GM23338 (cell line): ENCODE measurements around the gene LIX1. TPM values are rescaled to one million over a fixed set of nuclear protein-coding genes. Genes with fewer than 3 reads are reported as not detected.

Source experiments
- ATAC-seq: fragments of 200-7000 bp; cut with Tn5 transposase; 3 replicates; pipeline ENCODE4 v1.9.1; 2020
- DNase-seq: peaks from one replicate; pipeline ENCODE4 v3.0.0-alpha.2; 2015; ENCODE audit warnings: low spot score
- H2AFZ ChIP-seq: fragments of 200-600 bp; sonication (generic); 2 replicates; pipeline ENCODE4 v1.8.0; 2016; ENCODE audit warnings: antibody characterized with exemption, mild to moderate bottlenecking, moderate library complexity
- H3F3A ChIP-seq: fragments of 200-600 bp; sonication (generic); replicated peaks from 2 replicates; pipeline ENCODE4 v1.8.0; 2017; ENCODE audit warnings: antibody characterized with exemption, mixed run types, low read depth
- H3K27ac ChIP-seq: fragments of 200-600 bp; sonication (generic); 2 replicates; pipeline ENCODE4 v1.6.1; 2016; ENCODE audit warnings: low read depth
- H3K27me3 ChIP-seq: fragments of 200-600 bp; sonication (generic); 2 replicates; pipeline ENCODE4 v1.8.0; 2016; ENCODE audit warnings: mild to moderate bottlenecking, mixed run types, moderate library complexity; ENCODE audit not compliant: insufficient read depth
- H3K36me3 ChIP-seq: fragments of 200-600 bp; sonication (generic); 2 replicates; pipeline ENCODE4 v1.8.0; 2016; ENCODE audit warnings: mild to moderate bottlenecking; ENCODE audit not compliant: insufficient read depth
- H3K4me1 ChIP-seq: fragments of 200-600 bp; sonication (generic); 2 replicates; pipeline ENCODE4 v1.8.0; 2016; ENCODE audit warnings: mild to moderate bottlenecking, moderate library complexity; ENCODE audit not compliant: insufficient read depth
- H3K4me2 ChIP-seq: fragments of 200-600 bp; sonication (generic); 2 replicates; pipeline ENCODE4 v1.7.1; 2017; ENCODE audit warnings: mixed run types
- H3K4me3 ChIP-seq: fragments of 200-600 bp; sonication (generic); 2 replicates; pipeline ENCODE4 v1.6.1; 2016; ENCODE audit warnings: mixed run types
- H3K79me2 ChIP-seq: fragments of 200-600 bp; sonication (generic); replicated peaks from 2 replicates; pipeline ENCODE4 v1.8.0; 2017; ENCODE audit warnings: mild to moderate bottlenecking; ENCODE audit not compliant: insufficient read depth
- H3K9me2 ChIP-seq: fragments of 200-600 bp; sonication (generic); 2 replicates; pipeline ENCODE4 v1.8.0; 2017; ENCODE audit not compliant: insufficient read depth
- H4K20me1 ChIP-seq: fragments of 200-600 bp; sonication (generic); replicated peaks from 2 replicates; pipeline ENCODE4 v1.8.0; 2017; ENCODE audit warnings: mild to moderate bottlenecking; ENCODE audit not compliant: insufficient read depth
- H3K27ac Mint-ChIP-seq: 2 replicates; pipeline ENCODE4 v1.8.0; 2020; ENCODE audit warnings: inconsistent platforms, mild to moderate bottlenecking, moderate library complexity, mixed read lengths
- H3K27me3 Mint-ChIP-seq: 3 replicates; pipeline ENCODE4 v1.8.0; 2022; ENCODE audit warnings: low read depth, mild to moderate bottlenecking, moderate library complexity, mixed read lengths, inconsistent platforms; ENCODE audit not compliant: insufficient read depth, poor library complexity
- H3K36me3 Mint-ChIP-seq: 3 replicates; pipeline ENCODE4 v1.8.0; 2021; ENCODE audit warnings: low read depth, mild to moderate bottlenecking, inconsistent platforms, moderate library complexity, mixed read lengths
- H3K4me1 Mint-ChIP-seq: 3 replicates; pipeline ENCODE4 v1.8.0; 2020; ENCODE audit warnings: mild to moderate bottlenecking, inconsistent platforms, mixed read lengths
- H3K4me3 Mint-ChIP-seq: 3 replicates; pipeline ENCODE4 v1.8.0; 2021; ENCODE audit warnings: moderate library complexity, mild to moderate bottlenecking, inconsistent platforms, mixed read lengths
- H3K9me3 Mint-ChIP-seq: 3 replicates; pipeline ENCODE4 v1.8.0; 2020; ENCODE audit warnings: moderate library complexity, mild to moderate bottlenecking, inconsistent platforms, mixed read lengths
- CREB1 ChIP-seq: fragments of 250-450 bp; sonication (Bioruptor Pico); IDR thresholded peaks from 2 replicates; pipeline ENCODE4 v1.5.0; 2020; ENCODE audit warnings: low read depth, mild to moderate bottlenecking, moderate library complexity
- EZH2 ChIP-seq: fragments of 200-600 bp; sonication (generic); IDR thresholded peaks from one replicate; pipeline ENCODE4 v1.8.0; 2017; ENCODE audit warnings: antibody characterized with exemption, mild to moderate bottlenecking, low read depth; ENCODE audit not compliant: unreplicated experiment
- EZH2phosphoT487 ChIP-seq: fragments of 200-600 bp; sonication (generic); IDR thresholded peaks from one replicate; pipeline ENCODE4 v1.8.1; 2018; ENCODE audit warnings: antibody characterized with exemption; ENCODE audit not compliant: unreplicated experiment
- JUNB ChIP-seq: IDR thresholded peaks from one replicate; pipeline ENCODE4 v1.6.1; 2016; ENCODE audit warnings: antibody characterized with exemption; ENCODE audit not compliant: unreplicated experiment
- NANOG ChIP-seq: IDR thresholded peaks from 2 replicates; pipeline ENCODE4 v1.6.1; 2016; ENCODE audit warnings: antibody characterized with exemption, borderline replicate concordance
- POLR2AphosphoS5 ChIP-seq: IDR thresholded peaks from 2 replicates; pipeline ENCODE4 v1.6.1; 2016; ENCODE audit warnings: antibody characterized with exemption, low read depth
- STAT1 ChIP-seq: IDR thresholded peaks from one replicate; pipeline ENCODE4 v1.6.1; 2016; ENCODE audit warnings: antibody characterized with exemption; ENCODE audit not compliant: unreplicated experiment
- ZNF114 ChIP-seq: fragments of 250-450 bp; sonication (Bioruptor Pico); IDR thresholded peaks from 2 replicates; pipeline ENCODE4 v1.5.0; 2020; ENCODE audit warnings: mild to moderate bottlenecking, moderate library complexity
- ZNF331 ChIP-seq: fragments of 250-450 bp; sonication (Bioruptor Pico); IDR thresholded peaks from 2 replicates; pipeline ENCODE4 v1.5.0; 2020; ENCODE audit warnings: low read depth, mild to moderate bottlenecking, moderate library complexity
- polyA plus RNA-seq: library from polyadenylated mRNA; unstranded; fragments of >200 nt; fragmentation: Nextera tagmentation; extraction: Ambion mirVana; gene quantifications from 2 replicates; pipeline ENCODE4 v1.2.1, GENCODE V29; 2016
- total RNA-seq: library from RNA; depleted of rRNA; stranded (reverse); fragments of >200 nt; shearing (Covaris generic); gene quantifications from 2 replicates; pipeline ENCODE4 v1.2.3, GENCODE V29; 2014
- TF ChIP-seq, protein P1 (sequence below): fragments of 250-450 bp; sonication (Bioruptor Pico); IDR thresholded peaks from 2 replicates; pipeline ENCODE4 v1.5.0; 2020; ENCODE audit warnings: mild to moderate bottlenecking, moderate library complexity
- TF ChIP-seq, protein P2 (sequence below), 2 experiments: fragments of 200-600 bp in 1 of 2; sonication (generic) in 1 of 2; conservative IDR thresholded peaks; 2 replicates each; pipeline versions ENCODE4 v1.5.1 to v1.6.1; 2016 to 2017; ENCODE audit warnings: antibody characterized with exemption in 2 of 2, low read depth in 2 of 2, mild to moderate bottlenecking in 2 of 2, moderate library complexity in 1 of 2

Gene LIX1
- total and polyA plus RNA-seq, 2 experiments from 2014 or later: 0.13 TPM; not detected in 1

DNA sequence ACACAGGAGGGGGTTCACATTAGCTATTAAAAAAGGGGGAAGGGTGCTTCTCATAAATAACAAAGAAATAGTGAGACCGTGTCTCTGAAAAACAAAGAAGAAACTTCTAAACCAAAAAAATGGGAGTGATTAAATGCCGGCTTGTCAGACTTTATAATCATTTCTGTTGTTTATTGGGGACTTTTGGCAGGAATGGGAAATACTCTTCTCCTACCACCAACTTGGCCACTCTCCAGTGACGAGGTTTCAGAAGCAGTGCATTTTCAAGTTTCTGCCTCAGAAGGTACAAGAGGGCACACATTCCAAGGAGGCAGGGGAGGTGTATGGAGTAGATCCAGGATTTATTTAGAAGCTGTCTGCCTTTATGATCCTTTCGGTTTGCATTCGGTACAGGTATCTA is 46.2 kb downstream of the LIX1 start:
- Histone ChIP-seq H3K4me2 (peak overlapping the region; percentile 56), H3F3A (no peaks in the 10 kb centered on the region), H4K20me1 (no peaks in the 10 kb centered on the region), H3K27ac (peak overlapping the region; percentile 35; the same call in 1 of the 2 replicates), H2AFZ (peak overlapping the region; percentile 2), H3K9me2 (peaks cover 10% of the 10 kb centered on the region; the same call in 1 of the 2 replicates), H3K4me3 (no peak overlapping the region; the same call in 1 of the 2 replicates), H3K4me1 (peaks cover 20% of the 10 kb centered on the region), H3K79me2 (no peaks in the 10 kb centered on the region), H3K36me3 (no peaks in the 10 kb centered on the region), H3K27me3 (no peaks in the 10 kb centered on the region)
- Mint-ChIP-seq H3K9me3 (no peaks in the 10 kb centered on the region), H3K27ac (0 out of 2 replicates have a peak overlapping the region, but pooled peaks have one; percentile 57), H3K4me1 (peaks cover 28% of the 10 kb centered on the region), H3K27me3 (peaks cover 2% of the 10 kb centered on the region), H3K36me3 (no peaks in the 10 kb centered on the region), H3K4me3 (no peak overlapping the region)
- TF ChIP-seq EZH2phosphoT487 (no peak), EZH2 (no peak), JUNB (no peak), NANOG (no peak), ZNF114 (CRISPR knock-in tag) (no peak)
- DNase-seq (no peak), ATAC-seq (no peak)

GRCh38 chr5:97095318-97095732 is 47.1 kb downstream of the LIX1 start:
- ATAC-seq: no peak
- no peak for TF ChIP-seq CREB1 (CRISPR knock-in tag)
- TF ChIP-seq, protein P1, sequence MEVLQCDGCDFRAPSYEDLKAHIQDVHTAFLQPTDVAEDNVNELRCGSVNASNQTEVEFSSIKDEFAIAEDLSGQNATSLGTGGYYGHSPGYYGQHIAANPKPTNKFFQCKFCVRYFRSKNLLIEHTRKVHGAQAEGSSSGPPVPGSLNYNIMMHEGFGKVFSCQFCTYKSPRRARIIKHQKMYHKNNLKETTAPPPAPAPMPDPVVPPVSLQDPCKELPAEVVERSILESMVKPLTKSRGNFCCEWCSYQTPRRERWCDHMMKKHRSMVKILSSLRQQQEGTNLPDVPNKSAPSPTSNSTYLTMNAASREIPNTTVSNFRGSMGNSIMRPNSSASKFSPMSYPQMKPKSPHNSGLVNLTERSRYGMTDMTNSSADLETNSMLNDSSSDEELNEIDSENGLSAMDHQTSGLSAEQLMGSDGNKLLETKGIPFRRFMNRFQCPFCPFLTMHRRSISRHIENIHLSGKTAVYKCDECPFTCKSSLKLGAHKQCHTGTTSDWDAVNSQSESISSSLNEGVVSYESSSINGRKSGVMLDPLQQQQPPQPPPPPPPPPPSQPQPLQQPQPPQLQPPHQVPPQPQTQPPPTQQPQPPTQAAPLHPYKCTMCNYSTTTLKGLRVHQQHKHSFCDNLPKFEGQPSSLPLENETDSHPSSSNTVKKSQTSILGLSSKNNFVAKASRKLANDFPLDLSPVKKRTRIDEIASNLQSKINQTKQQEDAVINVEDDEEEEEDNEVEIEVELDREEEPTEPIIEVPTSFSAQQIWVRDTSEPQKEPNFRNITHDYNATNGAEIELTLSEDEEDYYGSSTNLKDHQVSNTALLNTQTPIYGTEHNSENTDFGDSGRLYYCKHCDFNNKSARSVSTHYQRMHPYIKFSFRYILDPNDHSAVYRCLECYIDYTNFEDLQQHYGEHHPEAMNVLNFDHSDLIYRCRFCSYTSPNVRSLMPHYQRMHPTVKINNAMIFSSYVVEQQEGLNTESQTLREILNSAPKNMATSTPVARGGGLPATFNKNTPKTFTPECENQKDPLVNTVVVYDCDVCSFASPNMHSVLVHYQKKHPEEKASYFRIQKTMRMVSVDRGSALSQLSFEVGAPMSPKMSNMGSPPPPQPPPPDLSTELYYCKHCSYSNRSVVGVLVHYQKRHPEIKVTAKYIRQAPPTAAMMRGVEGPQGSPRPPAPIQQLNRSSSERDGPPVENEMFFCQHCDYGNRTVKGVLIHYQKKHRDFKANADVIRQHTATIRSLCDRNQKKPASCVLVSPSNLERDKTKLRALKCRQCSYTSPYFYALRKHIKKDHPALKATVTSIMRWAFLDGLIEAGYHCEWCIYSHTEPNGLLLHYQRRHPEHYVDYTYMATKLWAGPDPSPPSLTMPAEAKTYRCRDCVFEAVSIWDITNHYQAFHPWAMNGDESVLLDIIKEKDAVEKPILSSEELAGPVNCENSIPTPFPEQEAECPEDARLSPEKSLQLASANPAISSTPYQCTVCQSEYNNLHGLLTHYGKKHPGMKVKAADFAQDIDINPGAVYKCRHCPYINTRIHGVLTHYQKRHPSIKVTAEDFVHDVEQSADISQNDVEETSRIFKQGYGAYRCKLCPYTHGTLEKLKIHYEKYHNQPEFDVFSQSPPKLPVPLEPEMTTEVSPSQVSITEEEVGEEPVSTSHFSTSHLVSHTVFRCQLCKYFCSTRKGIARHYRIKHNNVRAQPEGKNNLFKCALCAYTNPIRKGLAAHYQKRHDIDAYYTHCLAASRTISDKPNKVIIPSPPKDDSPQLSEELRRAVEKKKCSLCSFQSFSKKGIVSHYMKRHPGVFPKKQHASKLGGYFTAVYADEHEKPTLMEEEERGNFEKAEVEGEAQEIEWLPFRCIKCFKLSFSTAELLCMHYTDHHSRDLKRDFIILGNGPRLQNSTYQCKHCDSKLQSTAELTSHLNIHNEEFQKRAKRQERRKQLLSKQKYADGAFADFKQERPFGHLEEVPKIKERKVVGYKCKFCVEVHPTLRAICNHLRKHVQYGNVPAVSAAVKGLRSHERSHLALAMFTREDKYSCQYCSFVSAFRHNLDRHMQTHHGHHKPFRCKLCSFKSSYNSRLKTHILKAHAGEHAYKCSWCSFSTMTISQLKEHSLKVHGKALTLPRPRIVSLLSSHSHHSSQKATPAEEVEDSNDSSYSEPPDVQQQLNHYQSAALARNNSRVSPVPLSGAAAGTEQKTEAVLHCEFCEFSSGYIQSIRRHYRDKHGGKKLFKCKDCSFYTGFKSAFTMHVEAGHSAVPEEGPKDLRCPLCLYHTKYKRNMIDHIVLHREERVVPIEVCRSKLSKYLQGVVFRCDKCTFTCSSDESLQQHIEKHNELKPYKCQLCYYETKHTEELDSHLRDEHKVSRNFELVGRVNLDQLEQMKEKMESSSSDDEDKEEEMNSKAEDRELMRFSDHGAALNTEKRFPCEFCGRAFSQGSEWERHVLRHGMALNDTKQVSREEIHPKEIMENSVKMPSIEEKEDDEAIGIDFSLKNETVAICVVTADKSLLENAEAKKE (CRISPR knock-in tag): no peak
- TF ChIP-seq, protein P2, sequence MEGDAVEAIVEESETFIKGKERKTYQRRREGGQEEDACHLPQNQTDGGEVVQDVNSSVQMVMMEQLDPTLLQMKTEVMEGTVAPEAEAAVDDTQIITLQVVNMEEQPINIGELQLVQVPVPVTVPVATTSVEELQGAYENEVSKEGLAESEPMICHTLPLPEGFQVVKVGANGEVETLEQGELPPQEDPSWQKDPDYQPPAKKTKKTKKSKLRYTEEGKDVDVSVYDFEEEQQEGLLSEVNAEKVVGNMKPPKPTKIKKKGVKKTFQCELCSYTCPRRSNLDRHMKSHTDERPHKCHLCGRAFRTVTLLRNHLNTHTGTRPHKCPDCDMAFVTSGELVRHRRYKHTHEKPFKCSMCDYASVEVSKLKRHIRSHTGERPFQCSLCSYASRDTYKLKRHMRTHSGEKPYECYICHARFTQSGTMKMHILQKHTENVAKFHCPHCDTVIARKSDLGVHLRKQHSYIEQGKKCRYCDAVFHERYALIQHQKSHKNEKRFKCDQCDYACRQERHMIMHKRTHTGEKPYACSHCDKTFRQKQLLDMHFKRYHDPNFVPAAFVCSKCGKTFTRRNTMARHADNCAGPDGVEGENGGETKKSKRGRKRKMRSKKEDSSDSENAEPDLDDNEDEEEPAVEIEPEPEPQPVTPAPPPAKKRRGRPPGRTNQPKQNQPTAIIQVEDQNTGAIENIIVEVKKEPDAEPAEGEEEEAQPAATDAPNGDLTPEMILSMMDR (conservative IDR thresholded peaks at IDR 0.05; ENCODE audit: low read depth in 2 of 2): no peak
- TF ChIP-seq NANOG: no peak
- TF ChIP-seq POLR2AphosphoS5: no peak
- TF ChIP-seq STAT1: no peak
- TF ChIP-seq ZNF331 (CRISPR knock-in tag): no peak
- no peak for TF ChIP-seq JUNB
- no peak for TF ChIP-seq EZH2phosphoT487

More at GRCh38 chr5:97095318-97095732, 47.1 kb downstream of the LIX1 start:
- Mint-ChIP-seq H3K27me3 (peaks cover 2% of the 10 kb centered on the region), H3K36me3 (no peaks in the 10 kb centered on the region), H3K4me3 (no peak overlapping the region), H3K9me3 (no peaks in the 10 kb centered on the region), H3K27ac (no peak overlapping the region), H3K4me1 (peaks cover 28% of the 10 kb centered on the region)
- Histone ChIP-seq H3K27me3 (no peaks in the 10 kb centered on the region), H3K4me2 (peak overlapping the region; percentile 56; the same call in 1 of the 2 replicates), H4K20me1 (no peaks in the 10 kb centered on the region), H3K9me2 (peaks cover 10% of the 10 kb centered on the region; the same call in 1 of the 2 replicates), H3K27ac (no peak overlapping the region), H3K79me2 (no peaks in the 10 kb centered on the region), H3F3A (no peaks in the 10 kb centered on the region), H3K36me3 (no peaks in the 10 kb centered on the region), H2AFZ (no peak overlapping the region), H3K4me1 (peaks cover 18% of the 10 kb centered on the region), H3K4me3 (no peak overlapping the region)
- DNase-seq: no peak
